ENCODE measurements around the gene TRIM17.

GRCh38 chr1:228371741-228372182, 44.9 kb downstream of the TRIM17 start:
- TF ChIP-seq CTCF (IDR thresholded peaks at IDR 0.05) (no peak), POLR2AphosphoS5 (IDR thresholded peaks at IDR 0.05) (no peak), POLR2A (IDR thresholded peaks at IDR 0.05; ENCODE audit: low read depth) (no peak), EP300 (IDR thresholded peaks at IDR 0.05) (no peak)
